HEK293 (cell line): ENCODE measurements around the gene JTB.

Experiments
- HOXC10 ChIP-seq: sonication (generic); formaldehyde crosslinking; IDR thresholded peaks from 2 replicates; pipeline ENCODE4 v1.8.1; 2023; ENCODE audit warnings: mild to moderate bottlenecking, missing genetic modification reagents
- KLF8 ChIP-seq: fragments of 450-650 bp; formaldehyde crosslinking; IDR thresholded peaks from 2 replicates; pipeline ENCODE4 v1.5.1; 2016; ENCODE audit warnings: missing biosample characterization, missing genetic modification characterization
- MYNN ChIP-seq: fragments of 450-650 bp; formaldehyde crosslinking; IDR thresholded peaks from 2 replicates; pipeline ENCODE4 v1.5.1; 2016; ENCODE audit warnings: missing biosample characterization, missing genetic modification characterization, borderline replicate concordance
- REST ChIP-seq: fragments of 450-650 bp; formaldehyde crosslinking; IDR thresholded peaks from 2 replicates; pipeline ENCODE4 v1.5.1; 2016; ENCODE audit warnings: missing biosample characterization, missing genetic modification characterization
- SCRT1 ChIP-seq: fragments of 450-650 bp; formaldehyde crosslinking; IDR thresholded peaks from 2 replicates; pipeline ENCODE4 v1.5.1; 2016; ENCODE audit warnings: missing biosample characterization, missing genetic modification characterization, borderline replicate concordance
- TCF7L2 ChIP-seq: IDR thresholded peaks from 2 replicates; pipeline ENCODE4 v1.6.1; 2011; ENCODE audit warnings: low read depth, mild to moderate bottlenecking, inconsistent platforms, low read length, moderate library complexity, borderline replicate concordance
- YY2 ChIP-seq: fragments of 450-650 bp; formaldehyde crosslinking; IDR thresholded peaks from 2 replicates; pipeline ENCODE4 v1.5.1; 2016; ENCODE audit warnings: missing biosample characterization, missing genetic modification characterization
- ZBTB26 ChIP-seq: fragments of 450-650 bp; formaldehyde crosslinking; optimal IDR thresholded peaks from 2 replicates; pipeline ENCODE3; 2016; ENCODE audit warnings: missing biosample characterization, mild to moderate bottlenecking, missing genetic modification characterization
- ZBTB44 ChIP-seq: fragments of 450-650 bp; IDR thresholded peaks from 2 replicates; pipeline ENCODE4 v1.5.1; 2018; ENCODE audit warnings: missing biosample characterization, mild to moderate bottlenecking, missing genetic modification characterization
- ZEB2 ChIP-seq: fragments of 450-650 bp; formaldehyde crosslinking; IDR thresholded peaks from 2 replicates; pipeline ENCODE4 v1.5.1; 2016; ENCODE audit warnings: missing biosample characterization, missing genetic modification characterization
- ZFP37 ChIP-seq: fragments of 450-650 bp; formaldehyde crosslinking; IDR thresholded peaks from 2 replicates; pipeline ENCODE4 v1.5.1; 2016; ENCODE audit warnings: missing biosample characterization, missing genetic modification characterization
- ZFP69B ChIP-seq: fragments of 450-650 bp; formaldehyde crosslinking; IDR thresholded peaks from 2 replicates; pipeline ENCODE4 v1.5.1; 2016; ENCODE audit warnings: missing biosample characterization, missing genetic modification characterization
- ZIC2 ChIP-seq: fragments of 450-650 bp; formaldehyde crosslinking; IDR thresholded peaks from 2 replicates; pipeline ENCODE4 v1.5.1; 2016; ENCODE audit warnings: missing biosample characterization, missing genetic modification characterization
- ZNF112 ChIP-seq: fragments of 450-650 bp; formaldehyde crosslinking; IDR thresholded peaks from 2 replicates; pipeline ENCODE4 v1.5.0; 2017; ENCODE audit warnings: missing biosample characterization, missing genetic modification characterization
- ZNF132 ChIP-seq: fragments of 450-650 bp; formaldehyde crosslinking; IDR thresholded peaks from 2 replicates; pipeline ENCODE4 v1.5.1; 2017; ENCODE audit warnings: missing biosample characterization, missing genetic modification characterization, borderline replicate concordance
- ZNF138 ChIP-seq: fragments of 450-650 bp; formaldehyde crosslinking; IDR thresholded peaks from 2 replicates; pipeline ENCODE4 v1.5.1; 2016; ENCODE audit warnings: missing biosample characterization, missing genetic modification characterization, borderline replicate concordance
- ZNF16 ChIP-seq: fragments of 450-650 bp; formaldehyde crosslinking; IDR thresholded peaks from 2 replicates; pipeline ENCODE4 v1.5.1; 2016; ENCODE audit warnings: low read depth, missing biosample characterization, missing genetic modification characterization
- ZNF184 ChIP-seq: fragments of 450-650 bp; IDR thresholded peaks from 2 replicates; pipeline ENCODE4 v1.5.1; 2018; ENCODE audit warnings: missing biosample characterization, mild to moderate bottlenecking, missing genetic modification characterization
- ZNF202 ChIP-seq: fragments of 450-650 bp; formaldehyde crosslinking; IDR thresholded peaks from 2 replicates; pipeline ENCODE4 v1.5.1; 2016; ENCODE audit warnings: missing biosample characterization, missing genetic modification characterization, borderline replicate concordance
- ZNF335 ChIP-seq: fragments of 450-650 bp; formaldehyde crosslinking; conservative IDR thresholded peaks from 2 replicates; pipeline ENCODE4 v1.5.1; 2016; ENCODE audit warnings: missing biosample characterization, missing genetic modification characterization
- ZNF423 ChIP-seq: fragments of 450-650 bp; formaldehyde crosslinking; IDR thresholded peaks from 2 replicates; pipeline ENCODE4 v1.5.1; 2016; ENCODE audit warnings: missing biosample characterization, missing genetic modification characterization
- ZNF433 ChIP-seq: fragments of 450-650 bp; formaldehyde crosslinking; IDR thresholded peaks from 2 replicates; pipeline ENCODE4 v1.5.1; 2016; ENCODE audit warnings: missing biosample characterization, missing genetic modification characterization, low read depth
- ZNF473 ChIP-seq: fragments of 450-650 bp; formaldehyde crosslinking; IDR thresholded peaks from 2 replicates; pipeline ENCODE4 v1.5.1; 2017; ENCODE audit warnings: missing biosample characterization, missing genetic modification characterization
- ZNF514 ChIP-seq: fragments of 450-650 bp; formaldehyde crosslinking; IDR thresholded peaks from 2 replicates; pipeline ENCODE4 v1.5.1; 2016; ENCODE audit warnings: missing biosample characterization, missing genetic modification characterization
- ZNF521 ChIP-seq: fragments of 450-650 bp; formaldehyde crosslinking; IDR thresholded peaks from 2 replicates; pipeline ENCODE4 v1.5.1; 2017; ENCODE audit warnings: missing biosample characterization, mild to moderate bottlenecking, missing genetic modification characterization
- ZNF555 ChIP-seq: fragments of 450-650 bp; formaldehyde crosslinking; conservative IDR thresholded peaks from 2 replicates; pipeline ENCODE4 v1.5.1; 2017; ENCODE audit warnings: missing biosample characterization, mild to moderate bottlenecking, missing genetic modification characterization, inconsistent platforms
- ZNF560 ChIP-seq: fragments of 450-650 bp; formaldehyde crosslinking; IDR thresholded peaks from 2 replicates; pipeline ENCODE4 v1.5.1; 2017; ENCODE audit warnings: missing biosample characterization, missing genetic modification characterization, borderline replicate concordance
- ZNF571 ChIP-seq: fragments of 450-650 bp; formaldehyde crosslinking; IDR thresholded peaks from 2 replicates; pipeline ENCODE4 v1.5.0; 2017; ENCODE audit warnings: missing biosample characterization, missing genetic modification characterization
- ZNF585B ChIP-seq: fragments of 450-650 bp; formaldehyde crosslinking; IDR thresholded peaks from 2 replicates; pipeline ENCODE4 v1.5.1; 2016; ENCODE audit warnings: missing biosample characterization, missing genetic modification characterization
- ZNF677 ChIP-seq: fragments of 450-650 bp; IDR thresholded peaks from 2 replicates; pipeline ENCODE4 v1.5.0; 2018; ENCODE audit warnings: missing biosample characterization, mild to moderate bottlenecking, missing genetic modification characterization, moderate library complexity
- ZNF707 ChIP-seq: fragments of 450-650 bp; formaldehyde crosslinking; IDR thresholded peaks from 2 replicates; pipeline ENCODE4 v1.5.1; 2016; ENCODE audit warnings: missing biosample characterization, missing genetic modification characterization
- ZNF791 ChIP-seq: fragments of 450-650 bp; formaldehyde crosslinking; IDR thresholded peaks from 2 replicates; pipeline ENCODE4 v1.5.1; 2016; ENCODE audit warnings: missing biosample characterization, missing genetic modification characterization
- ZNF792 ChIP-seq: fragments of 450-650 bp; formaldehyde crosslinking; IDR thresholded peaks from 2 replicates; pipeline ENCODE4 v1.5.1; 2016; ENCODE audit warnings: missing biosample characterization, missing genetic modification characterization
- ZNF830 ChIP-seq: fragments of 450-650 bp; IDR thresholded peaks from 2 replicates; pipeline ENCODE4 v1.5.0; 2018; ENCODE audit warnings: missing biosample characterization, missing genetic modification characterization, low read depth, mild to moderate bottlenecking, moderate library complexity
- ZSCAN16 ChIP-seq: fragments of 450-650 bp; formaldehyde crosslinking; IDR thresholded peaks from 2 replicates; pipeline ENCODE4 v1.5.1; 2016; ENCODE audit warnings: missing biosample characterization, missing genetic modification characterization

Gene JTB

GRCh38 chr1:153967107-153967999 lies 10.1 kb downstream of the JTB start, which contains the start of gene CREB3L4 (continued):
- peak; percentile 75 for TF ChIP-seq ZBTB26 (tag by site-specific recombination)
- no peak for TF ChIP-seq ZNF433 (tag by site-specific recombination)
- no peak for TF ChIP-seq ZNF138 (tag by site-specific recombination)
- TF ChIP-seq ZNF335: peak; percentile 99
- no peak for TF ChIP-seq ZNF521
- TF ChIP-seq ZNF585B: no peak
- TF ChIP-seq ZIC2: peak; percentile 99
- TF ChIP-seq TCF7L2: no peak
- TF ChIP-seq ZNF707 (tag by site-specific recombination): no peak
- TF ChIP-seq ZNF184 (tag by site-specific recombination): no peak; the same call in 1 of the 2 replicates
- TF ChIP-seq MYNN (tag by site-specific recombination): no peak
- TF ChIP-seq SCRT1 (tag by site-specific recombination): no peak
- peak; percentile 68 for TF ChIP-seq KLF8
- TF ChIP-seq ZEB2 (tag by site-specific recombination): peak; percentile 97
- TF ChIP-seq ZNF792: no peak
- TF ChIP-seq ZNF473 (tag by site-specific recombination): no peak
- 0 out of 2 replicates have a peak, but pooled peaks have one; percentile 20 for TF ChIP-seq ZSCAN16
- TF ChIP-seq ZNF571: no peak
- TF ChIP-seq REST (tag by site-specific recombination): no peak; the same call in 1 of the 2 replicates
- no peak for TF ChIP-seq ZNF560
- TF ChIP-seq ZNF202 (tag by site-specific recombination): no peak
- TF ChIP-seq ZNF16 (tag by site-specific recombination): no peak
- TF ChIP-seq ZFP69B: no peak; the same call in 1 of the 2 replicates
- no peak for TF ChIP-seq ZNF830 (tag by site-specific recombination)
- TF ChIP-seq ZNF514 (tag by site-specific recombination): no peak
- TF ChIP-seq ZNF112: no peak
- 0 out of 2 replicates have a peak, but pooled peaks have one; percentile 50 for TF ChIP-seq ZNF423
- TF ChIP-seq YY2 (tag by site-specific recombination): peak; percentile 65
- no peak for TF ChIP-seq HOXC10 (CRISPR knock-in tag)
- TF ChIP-seq ZNF132 (tag by site-specific recombination): no peak
- no peak for TF ChIP-seq ZNF791 (tag by site-specific recombination)
- no peak for TF ChIP-seq ZNF677 (tag by site-specific recombination)
- TF ChIP-seq ZBTB44 (tag by site-specific recombination): no peak; the same call in 1 of the 2 replicates
- TF ChIP-seq ZFP37: peak; percentile 10; the same call in 1 of the 2 replicates
- no peak for TF ChIP-seq ZNF555 (tag by site-specific recombination)
